HG02981 (cell line): ENCODE data around the gene WLS.
"Not testable (repeated sequence)": the region's sequence is repeated elsewhere in the genome, so short reads cannot be mapped to it uniquely, and the experiment has no call there.

Experiments
- ATAC-seq: cut with Tn5 transposase; IDR thresholded peaks from one replicate; pipeline ENCODE4 v1.9.1; 2021; ENCODE audit warnings: mild to moderate bottlenecking, moderate library complexity; ENCODE audit not compliant: unreplicated experiment

WLS gene

DNA sequence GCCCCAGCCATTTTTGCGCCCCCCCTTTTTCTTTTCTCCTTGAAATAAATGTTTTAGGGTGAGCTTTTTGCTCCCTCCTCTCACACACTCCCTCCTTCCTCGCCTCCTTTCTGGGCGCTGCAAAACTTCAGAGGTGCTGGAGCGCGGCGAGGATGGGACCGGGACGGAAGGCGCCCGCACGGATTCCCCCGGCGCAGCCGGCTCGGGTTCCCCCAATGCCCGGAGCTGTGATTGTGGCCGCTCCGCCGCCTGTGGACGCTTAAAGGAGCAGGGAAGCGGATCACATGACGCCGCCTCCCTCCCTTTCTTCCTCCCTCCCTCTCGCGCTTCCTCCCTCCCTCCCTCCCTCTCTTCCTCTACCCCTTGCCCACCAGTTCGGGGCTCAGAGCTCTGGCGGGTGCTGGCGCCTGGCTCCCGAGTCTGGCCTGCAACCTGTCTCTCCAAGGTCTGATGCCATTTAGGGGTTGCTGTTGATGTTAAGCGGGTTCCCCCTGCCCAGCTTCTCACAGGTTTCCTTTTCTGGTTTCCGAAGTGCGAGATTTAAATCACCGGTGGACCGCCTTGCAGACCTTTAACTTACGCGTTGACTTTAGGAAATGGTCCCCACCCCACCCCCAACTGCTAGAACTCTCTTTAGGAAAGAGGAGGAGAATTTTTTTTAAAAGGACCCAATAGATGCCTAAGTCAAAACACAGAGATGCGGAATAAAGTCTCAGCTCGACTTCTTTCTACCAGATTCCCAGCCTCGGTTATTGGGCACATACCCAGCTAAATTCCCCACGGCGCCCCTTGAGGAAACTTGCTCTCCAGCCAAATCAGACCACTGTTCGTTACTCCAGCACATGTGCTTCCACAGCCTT is at the start of gene WLS:
Gene WLS (minus strand): TSS at position 235 of the 860 bp plus-strand sequence. CDS start 224 bp downstream, at position 11.
- no peak for ATAC-seq

DNA sequence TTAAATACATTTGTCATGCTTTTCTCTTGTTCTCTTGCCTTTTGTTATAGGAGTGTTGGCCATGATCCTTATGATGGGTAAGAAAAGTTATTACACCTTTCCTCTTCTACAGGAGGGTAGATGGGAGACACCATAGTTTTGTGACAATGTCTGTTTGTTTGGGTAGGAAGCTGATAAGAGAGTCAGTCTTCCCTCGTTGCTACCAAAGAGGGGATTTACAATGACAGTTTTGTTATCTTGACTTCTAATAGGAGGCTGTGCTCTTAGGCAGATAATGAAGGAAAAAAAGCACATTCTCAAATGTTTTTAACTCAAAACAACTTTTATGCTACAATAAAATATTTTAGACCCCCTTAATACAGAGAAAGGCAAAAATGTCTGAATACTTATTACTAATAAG is 48.0 kb upstream of the WLS start:
- ATAC-seq, result no peak

DNA sequence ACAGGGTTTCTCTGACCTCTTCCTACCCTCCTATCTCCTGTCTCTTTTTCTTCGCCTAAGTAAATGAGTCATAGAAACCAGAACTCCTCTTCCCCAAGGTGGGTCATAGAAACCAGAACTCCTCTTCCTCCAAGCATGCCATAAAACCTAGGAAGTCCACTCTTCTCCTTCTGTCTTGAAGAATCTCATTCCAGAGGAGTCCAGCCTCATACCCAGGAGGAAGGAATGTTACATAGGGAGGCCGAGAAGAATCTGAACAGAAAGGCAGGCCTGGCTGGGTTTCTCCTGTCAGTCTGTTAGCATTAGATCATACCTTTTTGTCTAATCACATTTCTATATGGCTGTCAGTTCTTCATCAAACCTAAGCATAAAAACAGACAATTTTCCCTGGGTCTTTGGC is 47.5 kb upstream of the WLS start:
- no peak for ATAC-seq

DNA sequence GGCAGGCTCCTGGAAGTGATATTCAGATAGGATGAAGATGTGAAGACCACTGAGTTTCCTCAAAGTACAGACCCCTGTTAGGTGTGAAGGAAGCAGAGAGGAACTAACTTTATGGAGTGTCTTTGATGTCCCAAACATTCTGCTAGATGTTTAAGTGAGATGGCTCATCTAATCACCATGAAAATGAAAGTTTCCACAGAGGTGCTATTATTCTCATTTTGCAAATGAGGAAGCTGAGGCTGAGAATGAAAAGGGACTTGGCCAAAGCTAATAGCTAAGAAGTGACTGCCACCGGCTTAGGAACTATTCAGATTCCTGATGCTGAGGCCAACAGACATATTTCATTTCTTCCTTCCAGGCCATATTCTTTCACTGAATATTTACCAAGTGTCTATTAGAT is 45.9 kb upstream of the WLS start:
- no peak for ATAC-seq

DNA sequence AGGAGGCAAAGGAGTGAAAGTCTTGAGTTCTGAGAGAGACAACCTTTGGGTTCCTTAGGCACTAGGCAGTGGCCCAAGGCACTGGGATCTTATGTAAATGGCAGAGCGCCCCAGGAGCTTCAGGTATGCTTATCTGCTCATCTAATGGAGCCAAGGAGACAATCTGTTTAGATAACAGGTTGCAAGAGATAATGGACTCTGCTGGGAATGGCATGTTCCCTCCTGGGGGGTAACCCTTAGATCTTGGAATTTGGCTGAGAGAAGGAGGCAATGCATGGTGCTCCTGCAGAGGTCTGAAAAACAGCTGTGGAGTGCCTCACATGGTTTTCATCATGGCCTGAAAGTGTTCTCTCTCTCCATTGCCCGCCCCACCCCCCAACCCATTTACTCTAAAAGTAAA is 44.1 kb upstream of the WLS start:
- ATAC-seq, result no peak

DNA sequence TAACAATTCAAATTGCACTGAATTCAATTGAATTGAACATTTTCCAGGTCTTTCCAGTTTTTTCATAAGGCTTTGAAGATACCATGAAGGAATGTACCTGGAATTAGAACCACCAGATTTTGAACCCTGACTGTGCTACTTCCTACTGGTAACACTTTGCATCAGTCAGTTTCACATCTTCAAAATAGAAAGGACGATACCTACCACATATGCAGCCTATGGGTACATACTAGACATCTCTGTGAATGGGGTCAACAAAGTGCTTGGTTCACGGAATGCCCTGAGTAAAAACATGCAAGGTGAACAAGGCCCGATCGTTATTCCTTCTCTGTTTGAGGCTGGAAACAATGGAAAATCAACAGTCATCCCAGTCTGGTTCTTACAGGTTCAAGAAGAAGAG is 41.2 kb upstream of the WLS start:
- no peak for ATAC-seq

DNA sequence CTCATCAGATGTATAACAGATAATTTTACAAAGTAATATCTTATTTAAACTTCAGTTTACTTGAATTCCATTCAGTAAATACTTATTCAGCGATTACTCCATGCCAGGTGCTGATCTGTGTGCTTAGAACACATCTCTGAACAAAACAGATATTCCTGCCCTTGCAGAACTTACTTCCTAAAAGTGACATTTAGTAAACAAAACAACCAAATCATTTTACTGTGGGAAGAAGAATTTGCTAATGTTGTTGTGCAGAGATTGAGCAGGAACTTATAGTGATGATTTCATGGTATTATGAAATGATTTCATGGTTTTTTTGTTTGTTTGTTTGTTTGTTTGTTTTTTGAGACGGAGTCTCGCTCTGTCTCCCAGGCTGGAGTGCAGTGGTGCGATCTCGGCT is 39.3 kb upstream of the WLS start:
- ATAC-seq, result no peak

DNA sequence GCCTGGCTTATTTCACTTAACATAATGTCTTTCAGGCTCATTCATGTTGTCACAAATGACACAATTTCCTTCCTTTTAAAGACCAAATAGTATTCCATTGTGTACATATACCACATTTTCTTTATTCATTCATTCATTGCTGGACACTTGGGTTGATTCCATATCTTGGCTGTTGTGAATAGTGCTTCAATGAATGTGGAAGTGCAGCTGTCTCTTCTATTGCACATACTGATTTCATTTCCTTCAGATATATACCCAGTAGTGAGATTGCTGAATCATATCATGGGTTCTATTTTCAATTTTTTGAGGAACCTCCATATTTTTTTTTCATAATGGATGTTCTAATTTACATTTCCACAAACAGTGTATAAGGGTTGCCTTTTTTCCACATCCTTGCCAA is 38.6 kb upstream of the WLS start:
- ATAC-seq, result no peak

DNA sequence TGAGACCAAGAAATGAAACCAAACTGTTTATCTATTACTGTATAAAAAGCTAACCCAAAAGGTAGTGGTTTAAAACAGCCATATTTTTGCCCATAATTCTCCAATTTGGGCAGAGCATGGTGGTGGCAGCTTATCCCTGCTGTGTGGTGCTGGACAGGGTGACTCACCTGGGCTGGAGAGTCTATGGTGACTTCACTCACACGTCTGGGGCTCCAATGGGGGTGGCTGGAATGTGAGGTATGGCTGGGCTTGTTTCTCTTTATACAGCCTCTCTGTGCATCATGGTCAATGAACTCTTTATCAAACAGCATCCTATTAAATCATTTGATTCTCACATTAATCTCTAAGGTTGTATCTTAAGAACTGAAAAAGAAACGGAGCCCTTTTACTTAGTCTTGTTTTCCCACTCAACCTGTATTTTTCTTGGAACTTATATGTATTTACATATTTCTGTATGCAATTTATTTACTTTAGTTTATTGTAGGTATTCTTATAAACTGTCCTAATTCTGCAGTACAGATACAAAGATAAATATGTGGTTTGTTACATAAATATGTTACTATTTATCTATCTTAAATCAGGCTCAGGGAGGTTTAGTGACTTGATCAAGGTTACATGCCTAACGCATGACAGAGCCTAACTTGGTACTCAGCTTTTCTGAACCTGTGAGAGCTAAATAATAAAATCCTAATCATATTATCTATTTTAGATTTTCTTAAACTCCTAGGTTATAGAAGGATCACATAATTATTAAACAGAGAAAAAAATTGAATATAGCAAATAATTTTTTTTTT is 37.5 kb upstream of the WLS start:
- ATAC-seq, result no peak

DNA sequence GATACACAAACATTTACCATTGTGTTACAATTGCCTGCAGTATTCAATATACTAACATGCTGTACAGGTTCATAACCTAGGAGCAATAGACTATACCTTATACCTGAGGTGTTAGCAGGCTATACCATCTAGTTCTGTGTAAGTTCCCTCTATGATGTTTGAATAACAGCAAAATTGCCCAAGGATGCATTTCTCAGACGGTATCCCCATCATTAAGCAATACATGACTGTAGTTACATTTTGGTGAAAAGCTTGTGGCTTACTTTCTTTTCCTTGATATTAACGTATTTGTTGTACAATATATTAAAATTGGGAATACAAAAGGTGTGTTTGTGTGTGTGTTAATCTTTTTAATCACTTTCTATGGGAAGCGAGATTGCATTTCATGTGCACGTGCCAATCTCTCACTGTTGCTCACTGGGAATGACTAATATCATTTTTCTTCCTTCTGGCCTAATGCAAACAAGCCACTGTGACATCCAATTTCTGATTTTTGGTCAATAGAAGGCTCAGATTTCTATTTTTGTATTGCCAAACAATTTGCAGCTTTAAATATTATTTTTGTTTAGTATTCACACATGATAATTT is 36.7 kb upstream of the WLS start:
- no peak for ATAC-seq

DNA sequence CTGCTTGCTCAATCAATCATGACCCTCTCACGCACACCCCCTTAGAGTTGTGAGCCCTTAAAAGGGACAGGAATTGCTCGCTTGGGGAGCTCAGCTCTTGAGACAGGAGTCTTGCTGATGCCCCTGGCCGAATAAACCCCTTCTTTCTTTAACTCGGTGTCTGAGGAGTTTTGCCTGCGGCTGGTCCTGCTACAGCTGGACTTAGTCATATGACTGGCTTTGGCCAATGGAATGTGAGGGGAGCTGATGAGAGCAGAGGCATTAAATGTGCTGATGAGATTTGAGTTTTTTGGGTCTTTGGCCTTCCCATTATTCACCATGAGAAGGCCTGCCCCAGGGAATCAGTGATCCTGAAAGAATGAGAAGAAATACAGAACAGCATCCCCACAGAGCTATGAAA is 24.5 kb upstream of the WLS start:
- not testable (repeated sequence) for ATAC-seq

DNA sequence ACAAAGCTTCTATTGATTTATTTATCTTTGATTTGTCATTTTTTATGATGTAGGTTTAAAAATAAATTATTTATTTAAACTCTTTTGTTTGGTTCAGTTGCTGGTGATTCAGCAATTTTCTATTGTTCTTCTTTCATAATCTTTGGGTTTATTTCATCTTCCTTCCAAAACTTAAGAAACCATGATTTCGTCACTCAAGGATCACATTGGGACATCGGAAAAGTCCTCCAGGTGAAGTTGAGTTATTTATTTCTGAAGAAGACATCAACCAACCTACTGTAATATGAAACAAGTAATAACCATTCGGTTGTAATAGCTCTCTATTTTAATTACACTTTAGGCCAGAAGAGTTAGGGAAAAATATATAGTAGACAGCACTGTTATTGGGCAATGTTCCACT is 23.0 kb upstream of the WLS start:
- ATAC-seq, result no peak

DNA sequence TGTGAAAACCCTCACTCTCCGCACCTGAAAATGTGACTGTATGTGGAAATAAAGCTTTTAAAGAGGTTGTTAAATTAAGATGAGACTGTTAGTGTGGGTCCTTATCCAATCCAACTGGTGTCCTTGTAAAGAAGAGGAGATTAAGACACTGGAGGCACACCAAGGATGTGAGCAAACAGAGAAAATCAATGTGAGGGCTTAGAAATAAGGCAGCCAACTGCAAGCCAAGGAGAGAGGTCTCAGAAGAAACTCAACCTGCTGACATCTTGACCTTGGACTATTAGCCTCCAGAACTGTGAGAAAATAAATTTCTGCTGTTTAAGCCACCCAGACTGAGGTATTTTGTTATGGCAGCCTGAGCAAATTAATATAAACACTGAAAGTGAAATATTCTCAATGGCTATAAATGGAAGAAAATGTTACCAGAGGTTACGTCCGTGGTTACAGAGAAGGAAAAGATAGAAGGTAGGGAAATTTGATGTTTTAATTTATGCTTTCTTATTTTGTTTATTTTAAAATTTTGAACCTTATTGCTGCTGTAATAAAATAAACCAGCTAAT is 22.4 kb upstream of the WLS start:
- ATAC-seq, result no peak

DNA sequence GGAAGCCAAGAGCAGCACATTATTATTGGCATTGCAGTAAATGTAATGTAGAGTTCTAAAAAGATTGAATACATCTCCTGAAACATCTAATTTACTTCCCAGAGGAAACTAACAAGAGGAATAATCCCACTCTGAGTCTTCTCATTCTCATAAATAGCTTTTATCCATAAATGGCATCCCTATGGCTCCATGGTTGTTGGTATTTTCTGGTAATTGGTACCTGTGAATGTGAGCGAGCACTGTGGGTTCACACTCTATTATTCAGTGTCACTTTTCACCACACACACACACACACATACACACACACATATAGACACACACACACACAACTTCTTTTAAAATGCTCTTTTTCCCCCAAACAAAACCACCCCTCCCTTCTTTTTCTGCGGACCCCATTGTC is 4.7 kb upstream of the WLS start:
- no peak for ATAC-seq

DNA sequence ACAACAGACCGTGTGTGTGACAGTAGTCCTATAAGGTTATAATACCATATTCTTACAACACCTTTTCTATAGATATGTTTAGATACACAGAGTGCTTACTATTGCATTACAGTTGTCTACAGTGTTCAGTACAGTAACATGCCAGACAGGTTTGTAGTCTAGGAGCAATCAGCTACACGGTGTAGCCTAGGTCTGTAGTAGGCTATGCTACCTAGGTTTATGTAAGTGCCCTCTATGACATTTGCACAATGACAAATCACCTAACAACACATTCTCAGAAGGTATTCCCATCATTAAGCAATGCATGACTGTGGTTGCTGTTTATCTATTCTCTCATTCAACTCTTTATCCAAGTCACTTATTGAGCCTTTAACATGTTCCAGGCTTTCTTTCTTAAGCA is 1.8 kb upstream of the WLS start:
- no peak for ATAC-seq

DNA sequence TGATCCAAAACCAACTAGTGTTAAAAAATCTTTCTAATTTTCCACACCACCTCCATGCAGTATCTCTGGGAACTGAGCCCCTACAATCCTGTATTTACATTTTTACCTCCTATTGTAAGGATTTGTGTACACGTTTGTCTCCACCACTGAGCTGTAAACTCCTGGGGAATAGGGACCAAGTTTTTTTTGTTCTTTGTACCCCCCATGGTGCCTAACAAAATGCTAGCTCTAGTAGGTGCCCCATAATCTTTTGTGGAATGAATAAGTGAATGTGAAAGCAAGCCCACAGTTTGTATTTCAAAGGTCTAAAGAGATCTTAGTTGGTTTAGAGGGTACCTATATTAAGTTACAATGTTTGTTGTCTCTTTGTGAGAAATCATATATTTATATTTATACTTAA is 879 bp upstream of the WLS start:
- no peak for ATAC-seq

DNA sequence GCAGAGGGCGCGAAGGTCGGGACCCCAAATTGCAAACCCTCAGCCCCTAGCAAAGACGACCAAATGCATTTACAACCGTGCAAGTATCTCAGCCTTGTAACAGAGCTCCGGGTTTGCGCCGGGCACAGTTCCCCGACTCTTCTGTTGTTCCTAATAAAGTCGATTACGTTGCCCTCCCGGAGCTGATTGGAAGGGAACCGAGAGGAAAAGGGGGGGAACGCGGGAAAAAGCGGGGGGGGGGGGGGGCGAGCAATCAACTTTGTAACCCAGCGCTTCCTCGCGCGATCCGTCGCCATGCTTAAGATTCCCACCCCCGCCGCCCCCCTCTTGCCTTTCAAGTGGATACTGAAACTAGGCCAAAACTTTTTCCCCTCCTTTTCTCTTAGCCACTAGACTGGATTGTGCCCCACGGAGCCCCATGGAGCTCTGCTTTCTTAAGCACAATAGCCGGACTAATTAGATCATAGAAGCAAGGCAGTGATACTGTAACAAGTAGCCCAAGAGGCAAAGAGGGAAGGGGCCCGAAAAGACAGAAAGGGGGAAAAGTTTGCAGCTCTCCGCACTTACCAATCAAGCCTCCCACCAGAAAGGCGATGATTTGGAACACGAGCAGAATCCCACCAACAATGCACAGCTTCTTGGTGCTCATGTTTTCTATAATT is 565 bp downstream of the WLS start:
- ATAC-seq, result no peak

DNA sequence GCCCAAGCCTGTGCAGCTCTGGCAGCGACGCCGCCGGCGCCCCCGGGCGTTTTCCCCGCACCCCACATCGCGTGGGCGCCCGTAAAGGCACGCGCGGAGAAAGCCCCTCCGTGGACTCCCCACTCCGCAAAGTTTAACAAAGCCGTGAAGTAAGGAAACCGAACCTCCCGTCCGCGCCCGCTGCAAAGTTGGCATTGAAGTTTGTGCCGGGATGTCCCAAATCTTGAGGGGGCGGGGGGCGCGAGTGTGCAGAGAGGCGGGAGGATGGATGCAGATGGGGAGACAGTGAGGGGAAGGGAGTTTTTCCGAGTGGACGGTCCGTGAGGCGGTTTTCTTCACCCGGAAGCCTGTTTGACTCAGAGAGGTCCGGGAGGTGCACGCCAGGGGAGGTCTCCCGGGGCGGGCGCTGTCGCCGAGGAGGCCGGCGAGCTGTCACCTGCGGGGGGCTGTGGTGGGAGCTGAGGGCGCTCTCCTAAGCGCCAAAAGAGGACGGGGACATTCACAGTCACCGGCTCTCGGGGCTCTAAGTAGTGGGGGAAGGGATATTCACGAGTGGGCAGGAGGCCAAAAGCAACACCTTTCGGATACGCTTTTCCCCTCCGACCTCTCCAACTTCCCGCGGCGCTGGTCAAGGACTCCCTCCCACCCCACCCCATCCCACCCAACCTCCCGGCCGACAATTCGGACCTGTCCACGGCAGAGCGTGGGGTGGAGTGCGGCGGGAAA is 1.3 kb downstream of the WLS start:
- ATAC-seq, result no peak

DNA sequence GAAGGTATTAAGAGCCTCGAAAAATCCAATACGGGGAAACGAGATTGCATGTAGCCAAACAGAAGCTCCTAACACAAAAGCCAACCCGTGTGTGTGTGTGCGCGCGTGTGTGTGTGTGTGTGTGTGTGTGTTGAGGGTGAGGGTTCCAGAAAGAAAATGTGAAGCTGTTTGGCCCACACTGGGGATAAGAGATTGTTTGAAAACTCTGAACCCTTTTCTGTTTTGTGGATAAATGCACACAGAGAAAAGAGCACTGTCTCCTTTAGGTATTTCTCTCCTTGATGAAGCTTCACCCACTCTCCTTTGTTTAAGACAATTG is 1.9 kb downstream of the WLS start:
- ATAC-seq, result no peak

DNA sequence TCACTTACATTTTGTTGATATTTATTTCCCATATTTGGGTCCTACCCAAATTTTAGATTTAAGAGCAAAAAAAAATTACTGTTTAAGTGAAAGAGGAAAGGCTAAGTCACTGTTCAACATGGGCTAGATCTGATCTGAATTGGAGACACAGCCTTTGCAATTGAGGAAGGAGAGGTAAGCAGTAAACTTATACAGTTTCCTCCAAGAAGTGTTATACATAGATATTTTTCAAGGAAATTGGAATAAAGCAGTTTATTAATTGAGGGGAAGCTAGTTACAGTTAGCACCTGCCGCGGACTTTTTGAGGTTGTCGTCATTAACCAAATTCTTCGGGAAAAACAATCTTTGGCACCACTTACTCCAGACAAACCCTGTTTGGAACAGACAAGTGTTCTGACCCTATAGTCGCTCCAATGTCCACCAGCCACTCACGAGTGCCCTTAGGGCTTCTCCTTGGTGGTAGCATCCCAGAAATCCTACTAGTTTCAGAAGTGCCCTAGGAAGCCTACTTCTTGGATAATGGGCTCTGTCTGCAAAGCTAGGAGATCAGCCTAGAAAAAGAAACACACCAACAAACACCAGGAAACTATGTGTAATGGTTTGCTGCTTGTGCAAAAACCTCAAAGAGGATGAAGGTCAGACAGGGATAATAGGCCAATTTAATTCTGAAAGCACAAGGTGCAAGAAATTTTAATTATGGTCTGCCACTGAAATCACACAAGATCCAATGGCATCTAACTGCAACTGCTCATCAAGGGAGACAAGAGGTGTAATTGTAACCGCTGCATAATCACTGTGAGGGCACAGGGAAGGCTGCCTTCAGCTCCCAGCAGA is 2.5 kb downstream of the WLS start:
- ATAC-seq, result no peak
